ENCODE measurements around the gene RAD23B.

Gene RAD23B

DNA sequence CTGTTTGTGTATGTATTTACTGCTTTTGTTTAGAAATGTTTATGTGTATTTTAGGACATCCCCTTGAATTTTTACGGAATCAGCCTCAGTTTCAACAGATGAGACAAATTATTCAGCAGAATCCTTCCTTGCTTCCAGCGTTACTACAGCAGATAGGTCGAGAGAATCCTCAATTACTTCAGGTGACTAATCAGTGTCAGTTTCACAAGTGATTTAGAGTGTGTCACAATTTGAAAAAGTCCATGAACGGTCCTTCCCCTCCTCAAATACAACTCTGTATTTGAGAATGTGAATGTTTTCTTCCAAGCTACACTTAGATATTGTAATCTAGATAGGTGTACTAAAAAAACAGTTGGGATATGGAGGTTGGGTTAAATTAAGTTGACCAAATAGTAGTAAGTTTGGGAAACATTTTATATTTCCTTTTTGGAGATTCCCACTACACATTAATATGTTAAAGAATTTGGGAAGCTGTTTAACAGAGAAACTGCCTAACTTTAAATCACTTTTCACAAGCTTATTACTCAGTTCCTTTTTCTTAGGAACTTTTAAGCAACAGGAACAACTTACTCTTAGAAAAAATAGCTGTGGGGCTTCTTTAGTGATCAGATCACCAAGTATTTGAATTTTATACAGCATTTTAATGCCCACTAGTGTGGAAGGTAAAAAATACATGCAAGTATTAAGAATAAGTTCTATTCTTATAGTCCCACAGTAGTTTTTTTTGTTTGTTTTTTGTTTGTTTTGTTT is 40.9 kb downstream of the RAD23B start:
- TF ChIP-seq, protein P1, sequence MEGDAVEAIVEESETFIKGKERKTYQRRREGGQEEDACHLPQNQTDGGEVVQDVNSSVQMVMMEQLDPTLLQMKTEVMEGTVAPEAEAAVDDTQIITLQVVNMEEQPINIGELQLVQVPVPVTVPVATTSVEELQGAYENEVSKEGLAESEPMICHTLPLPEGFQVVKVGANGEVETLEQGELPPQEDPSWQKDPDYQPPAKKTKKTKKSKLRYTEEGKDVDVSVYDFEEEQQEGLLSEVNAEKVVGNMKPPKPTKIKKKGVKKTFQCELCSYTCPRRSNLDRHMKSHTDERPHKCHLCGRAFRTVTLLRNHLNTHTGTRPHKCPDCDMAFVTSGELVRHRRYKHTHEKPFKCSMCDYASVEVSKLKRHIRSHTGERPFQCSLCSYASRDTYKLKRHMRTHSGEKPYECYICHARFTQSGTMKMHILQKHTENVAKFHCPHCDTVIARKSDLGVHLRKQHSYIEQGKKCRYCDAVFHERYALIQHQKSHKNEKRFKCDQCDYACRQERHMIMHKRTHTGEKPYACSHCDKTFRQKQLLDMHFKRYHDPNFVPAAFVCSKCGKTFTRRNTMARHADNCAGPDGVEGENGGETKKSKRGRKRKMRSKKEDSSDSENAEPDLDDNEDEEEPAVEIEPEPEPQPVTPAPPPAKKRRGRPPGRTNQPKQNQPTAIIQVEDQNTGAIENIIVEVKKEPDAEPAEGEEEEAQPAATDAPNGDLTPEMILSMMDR (IDR thresholded peaks at IDR 0.05; ENCODE audit: low read depth, low read length), result no peak
- no peak for DNase-seq (ENCODE audit: extremely low read depth, low read depth)

DNA sequence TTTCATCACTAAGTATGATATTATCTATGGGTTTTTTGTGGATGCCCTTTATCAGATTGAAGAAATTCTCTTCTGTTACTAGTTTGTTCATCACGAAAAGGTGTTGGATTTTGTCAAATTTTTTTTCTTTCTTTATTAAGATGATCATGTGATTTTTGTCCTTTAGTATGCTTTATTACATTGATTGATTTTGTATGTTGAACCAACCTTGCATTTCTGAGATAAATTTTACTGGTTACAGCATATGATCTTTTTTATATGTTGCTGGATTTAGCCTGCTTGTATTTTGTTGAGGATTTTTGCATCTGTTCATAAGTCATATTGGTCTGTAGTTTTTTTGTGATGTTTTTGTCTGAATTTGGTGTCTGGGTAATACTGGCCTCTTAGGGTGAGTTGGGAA is 42.8 kb downstream of the RAD23B start:
- no peak for DNase-seq (ENCODE audit: extremely low read depth, low read depth)
- TF ChIP-seq, protein P1 (IDR thresholded peaks at IDR 0.05; ENCODE audit: low read depth, low read length), result no peak

DNA sequence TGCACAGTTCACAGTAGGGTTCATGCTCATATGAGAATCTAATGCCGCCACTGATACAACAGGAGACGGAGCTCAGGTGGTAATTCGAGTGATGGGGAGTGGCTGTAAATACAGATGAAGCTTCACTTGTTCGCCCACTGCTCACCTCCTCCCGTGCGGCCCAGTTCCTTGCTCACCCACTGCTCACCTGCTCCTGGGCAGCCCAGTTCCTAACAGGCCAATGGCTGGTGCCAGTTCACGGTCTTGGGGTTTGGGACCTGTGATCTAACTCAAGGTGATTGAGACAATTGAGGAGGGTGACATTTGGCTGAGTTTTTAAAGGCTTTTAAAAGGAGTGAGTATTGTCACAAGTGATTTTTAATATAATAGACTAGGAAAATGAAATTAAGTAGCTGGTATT is 45.4 kb downstream of the RAD23B start:
- TF ChIP-seq, protein P1 (IDR thresholded peaks at IDR 0.05; ENCODE audit: low read depth, low read length), result no peak
- no peak for DNase-seq (ENCODE audit: extremely low read depth, low read depth)

DNA sequence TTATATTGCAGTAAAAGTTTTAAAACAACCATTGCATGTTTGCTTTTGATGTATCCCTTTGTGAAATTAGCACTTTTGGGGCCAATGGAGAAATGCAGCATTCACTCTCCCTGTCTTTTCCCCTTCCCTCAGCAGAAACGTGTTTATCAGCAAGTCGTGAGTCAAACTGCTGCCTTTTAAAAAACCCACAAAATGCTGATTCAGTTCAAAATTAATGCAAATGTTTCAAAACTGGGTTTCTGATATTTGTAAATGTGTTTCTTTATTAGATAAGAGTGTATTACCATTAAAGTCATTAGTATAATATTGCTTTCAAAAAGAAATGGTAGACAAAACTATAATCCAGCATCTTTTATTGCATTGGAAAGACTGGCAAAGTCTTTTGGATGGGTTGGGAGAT is 47.3 kb downstream of the RAD23B start:
- DNase-seq (ENCODE audit: extremely low read depth, low read depth), result no peak
- TF ChIP-seq, protein P1 (IDR thresholded peaks at IDR 0.05; ENCODE audit: low read depth, low read length), result no peak

DNA sequence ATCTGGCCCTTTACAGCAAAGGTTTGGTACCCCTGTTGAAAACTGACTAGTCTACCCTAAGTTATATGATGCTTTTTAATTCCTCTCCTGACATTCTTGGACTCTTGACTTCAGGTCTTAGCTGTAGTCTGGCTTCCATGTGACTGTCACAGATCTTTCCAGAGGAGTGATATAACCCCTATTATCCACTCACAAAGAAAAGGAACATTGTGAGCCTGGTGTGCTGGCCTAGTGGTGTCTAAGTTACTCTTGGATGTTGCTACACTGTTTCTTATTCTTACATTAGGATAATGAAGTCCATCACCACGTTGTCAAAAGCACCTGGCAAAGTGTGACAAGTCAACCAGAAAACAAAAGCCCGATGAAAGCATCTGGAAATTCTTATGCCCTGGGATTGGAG is 49.8 kb downstream of the RAD23B start:
- TF ChIP-seq, protein P1 (IDR thresholded peaks at IDR 0.05; ENCODE audit: low read depth, low read length), result no peak
- no peak for DNase-seq (ENCODE audit: extremely low read depth, low read depth)

DNA sequence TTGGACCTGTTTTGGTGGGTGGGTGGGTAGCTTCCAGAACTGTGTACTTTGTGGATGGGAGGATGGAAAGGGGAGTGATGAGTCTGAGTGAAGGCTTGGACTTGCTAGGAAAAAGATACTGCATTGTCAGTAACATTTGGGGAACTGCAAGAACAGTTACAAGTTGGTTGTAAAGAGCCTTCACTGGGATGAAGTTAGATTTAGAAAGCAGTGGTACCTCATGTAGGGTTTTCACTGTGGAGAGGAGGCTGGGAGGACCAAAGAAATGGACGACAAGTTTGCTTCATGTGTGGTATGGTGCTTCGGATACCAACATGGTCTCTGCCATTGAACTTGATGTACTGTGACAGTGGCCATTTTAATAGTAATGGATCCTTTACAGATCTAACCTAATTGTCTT is 50.3 kb downstream of the RAD23B start:
- no peak for DNase-seq (ENCODE audit: extremely low read depth, low read depth)
- TF ChIP-seq, protein P1 (IDR thresholded peaks at IDR 0.05; ENCODE audit: low read depth, low read length), result no peak

DNA sequence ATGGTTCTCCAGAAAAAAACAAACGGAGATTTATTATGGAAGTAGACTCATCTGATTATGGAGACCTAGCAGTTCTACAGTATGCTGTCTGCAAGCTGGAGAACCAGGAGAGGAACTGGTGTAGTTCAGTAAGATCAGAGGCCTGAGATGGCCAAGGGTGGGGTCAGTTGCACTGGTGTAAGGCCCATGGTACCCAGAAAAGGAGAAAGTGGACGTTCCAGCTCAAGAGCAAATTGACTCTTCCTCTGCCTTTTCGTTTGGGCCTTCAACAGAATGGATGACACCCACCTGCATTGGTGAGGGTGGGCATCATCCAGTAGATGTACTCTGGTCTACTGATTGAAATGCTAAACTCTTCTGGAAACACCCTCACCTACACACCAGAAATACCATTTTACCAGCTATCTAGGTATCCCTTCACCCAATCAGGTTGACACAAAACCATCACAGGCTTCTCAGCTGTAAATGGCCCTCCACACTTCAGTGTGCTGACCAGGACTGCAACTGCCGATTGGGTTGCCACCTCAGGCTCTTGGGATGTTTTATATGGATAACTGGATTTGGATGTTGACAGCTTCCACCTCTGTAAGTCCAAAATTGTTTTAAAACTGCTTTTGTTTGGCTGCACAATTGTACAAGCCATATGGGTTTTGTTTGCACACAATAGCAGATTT is 51.2 kb downstream of the RAD23B start:
- TF ChIP-seq, protein P1 (IDR thresholded peaks at IDR 0.05; ENCODE audit: low read depth, low read length), result no peak
- DNase-seq (ENCODE audit: extremely low read depth, low read depth), result no peak

Data from AG09319 (cell line).